Measurements from ENCODE around the gene GPATCH2L. TPM values are rescaled to one million over a fixed set of nuclear protein-coding genes. Genes with fewer than 3 reads are reported as not detected.

Gene GPATCH2L
- total and polyA plus RNA-seq, 2 of the 13 experiments (the other 11 are each of a cell fraction or from before 2014, with no cell fraction given), result 14.4 to 29.0 TPM

DNA sequence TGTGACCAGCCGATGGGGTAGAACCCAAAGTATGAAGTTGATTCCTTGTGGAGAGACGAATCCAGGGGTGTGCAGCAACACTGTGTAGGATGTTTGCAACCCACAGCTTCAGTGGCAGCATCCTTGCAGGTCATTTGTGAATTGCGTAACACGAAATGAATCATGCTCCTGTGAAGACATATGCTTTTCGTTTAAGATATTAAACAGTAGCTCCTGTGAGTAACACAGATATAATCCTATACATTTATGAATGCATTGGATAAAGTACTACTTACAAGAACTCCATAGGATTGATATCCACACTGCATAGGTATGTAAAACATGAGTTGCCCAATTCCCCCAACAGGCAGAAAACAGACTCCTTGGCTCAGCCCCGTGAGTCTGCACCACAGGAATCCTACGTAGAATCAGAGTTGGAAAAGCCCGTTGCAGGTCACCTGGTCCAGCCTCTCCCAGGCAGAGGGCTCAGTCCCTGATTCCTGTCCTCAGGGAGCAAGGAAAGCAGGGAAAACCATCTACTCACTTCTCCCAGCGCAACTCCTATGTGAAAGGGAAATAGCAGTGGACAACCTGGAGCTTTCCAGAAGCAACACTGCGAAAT is 75.8 kb downstream of the GPATCH2L start:
- intact Hi-C loops (cut with micrococcal nuclease; ENCODE audit: unreplicated experiment), result no loop called here
- CTCF ChIA-PET (ENCODE audit: low intra/inter-chr PET ratio, low total read pairs), result no interaction called here
- H3K4me2 ChIP-seq (ENCODE audit: low read depth, low read length), result no peak overlapping the region
- H4K20me1 ChIP-seq (ENCODE audit: insufficient read depth, low read length), result no peaks in the 10 kb centered on the region
- FAIRE-seq, result no peak
- no peaks in the 10 kb centered on the region for H3K27me3 ChIP-seq (ENCODE audit: control insufficient read depth in 1 of 2, insufficient read depth in 2 of 2, low read length in 2 of 2)
- H3K36me3 ChIP-seq (replicated peaks in 1 of 2; ENCODE audit: control insufficient read depth in 1 of 2, insufficient read depth in 2 of 2, low read length in 2 of 2), result no peaks in the 10 kb centered on the region; a peak in 1 of 5 replicates
- peaks cover 22% of the 10 kb centered on the region for H3K4me1 ChIP-seq (ENCODE audit: insufficient read depth, low read length)
- in situ Hi-C loops (cut with HindIII; ENCODE audit: extremely low pct_ligation_motif_present, low pct_unique_long_range_greater_than_20kb), result no loop called here
- no peak; the same call in 1 of the 3 replicates for ATAC-seq
- H3K9me3 ChIP-seq (ENCODE audit: low read length), result peaks cover 9% of the 10 kb centered on the region; the same call in 1 of the 2 replicates
- WGBS (ENCODE audit: low lambda C conversion rate), result 89% methylated on average over 10 of the region's 10 CpGs
- no peak overlapping the region for H2AFZ ChIP-seq (ENCODE audit: low read length)
- no peak overlapping the region for H3K27ac ChIP-seq (ENCODE audit: extremely low read length, insufficient read depth, low read length)
- POLR2A ChIA-PET, result interaction anchor here (0.9 kb wide), 1 partner anchor 125 kb away, joined by 3 read pairs; no protein-coding TSS in a partner anchor
- no peak overlapping the region for H3K4me3 ChIP-seq (replicated peaks in 1 of 3; ENCODE audit: insufficient read depth in 1 of 3, low read depth in 2 of 3, low read length in 3 of 3)
- no TSS peak for BruUV-seq (replicated peaks)
- no peak for DNase-seq (ENCODE audit: low spot score)
- no peaks in the 10 kb centered on the region for H3K79me2 ChIP-seq (ENCODE audit: insufficient read depth, low read length)
- H3K9ac ChIP-seq (ENCODE audit: insufficient read depth, low read depth, low read length), result no peak overlapping the region
- TF ChIP-seq CEBPB (IDR thresholded peaks at IDR 0.05; ENCODE audit: borderline replicate concordance, low read depth, low read length) (peak; percentile 95), SOX5 (CRISPR knock-in tag; IDR thresholded peaks at IDR 0.05; ENCODE audit: borderline replicate concordance) (no peak), RARA (CRISPR knock-in tag; IDR thresholded peaks at IDR 0.05) (no peak), SIX1 (CRISPR knock-in tag; IDR thresholded peaks at IDR 0.05; ENCODE audit: borderline replicate concordance) (no peak), DBP (CRISPR knock-in tag; IDR thresholded peaks at IDR 0.05; ENCODE audit: not compliant biosample characterization) (no peak), TAF1 (CRISPR knock-in tag; IDR thresholded peaks at IDR 0.05) (no peak), ZIK1 (CRISPR knock-in tag; IDR thresholded peaks at IDR 0.05; ENCODE audit: borderline replicate concordance, low read depth) (no peak), CEBPG (CRISPR knock-in tag; IDR thresholded peaks at IDR 0.05) (peak; percentile 58), NFE2 (CRISPR knock-in tag; IDR thresholded peaks at IDR 0.05) (no peak), RXRA (CRISPR knock-in tag; IDR thresholded peaks at IDR 0.05) (no peak), FOSL2 (CRISPR knock-in tag; IDR thresholded peaks at IDR 0.05) (peak; percentile 76), CAMTA2 (CRISPR knock-in tag; IDR thresholded peaks at IDR 0.05; ENCODE audit: borderline replicate concordance) (no peak), MEIS1 (CRISPR knock-in tag; IDR thresholded peaks at IDR 0.05; ENCODE audit: borderline replicate concordance) (no peak), HHEX (CRISPR knock-in tag; IDR thresholded peaks at IDR 0.05) (no peak), KAT7 (CRISPR knock-in tag; IDR thresholded peaks at IDR 0.05; ENCODE audit: borderline replicate concordance) (no peak), NFIC (IDR thresholded peaks at IDR 0.05; ENCODE audit: low read length) (no peak)
- TF ChIP-seq, protein P1, sequence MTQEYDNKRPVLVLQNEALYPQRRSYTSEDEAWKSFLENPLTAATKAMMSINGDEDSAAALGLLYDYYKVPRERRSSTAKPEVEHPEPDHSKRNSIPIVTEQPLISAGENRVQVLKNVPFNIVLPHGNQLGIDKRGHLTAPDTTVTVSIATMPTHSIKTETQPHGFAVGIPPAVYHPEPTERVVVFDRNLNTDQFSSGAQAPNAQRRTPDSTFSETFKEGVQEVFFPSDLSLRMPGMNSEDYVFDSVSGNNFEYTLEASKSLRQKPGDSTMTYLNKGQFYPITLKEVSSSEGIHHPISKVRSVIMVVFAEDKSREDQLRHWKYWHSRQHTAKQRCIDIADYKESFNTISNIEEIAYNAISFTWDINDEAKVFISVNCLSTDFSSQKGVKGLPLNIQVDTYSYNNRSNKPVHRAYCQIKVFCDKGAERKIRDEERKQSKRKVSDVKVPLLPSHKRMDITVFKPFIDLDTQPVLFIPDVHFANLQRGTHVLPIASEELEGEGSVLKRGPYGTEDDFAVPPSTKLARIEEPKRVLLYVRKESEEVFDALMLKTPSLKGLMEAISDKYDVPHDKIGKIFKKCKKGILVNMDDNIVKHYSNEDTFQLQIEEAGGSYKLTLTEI (CRISPR knock-in tag; conservative IDR thresholded peaks at IDR 0.05), result no peak
- TF ChIP-seq, protein P2, sequence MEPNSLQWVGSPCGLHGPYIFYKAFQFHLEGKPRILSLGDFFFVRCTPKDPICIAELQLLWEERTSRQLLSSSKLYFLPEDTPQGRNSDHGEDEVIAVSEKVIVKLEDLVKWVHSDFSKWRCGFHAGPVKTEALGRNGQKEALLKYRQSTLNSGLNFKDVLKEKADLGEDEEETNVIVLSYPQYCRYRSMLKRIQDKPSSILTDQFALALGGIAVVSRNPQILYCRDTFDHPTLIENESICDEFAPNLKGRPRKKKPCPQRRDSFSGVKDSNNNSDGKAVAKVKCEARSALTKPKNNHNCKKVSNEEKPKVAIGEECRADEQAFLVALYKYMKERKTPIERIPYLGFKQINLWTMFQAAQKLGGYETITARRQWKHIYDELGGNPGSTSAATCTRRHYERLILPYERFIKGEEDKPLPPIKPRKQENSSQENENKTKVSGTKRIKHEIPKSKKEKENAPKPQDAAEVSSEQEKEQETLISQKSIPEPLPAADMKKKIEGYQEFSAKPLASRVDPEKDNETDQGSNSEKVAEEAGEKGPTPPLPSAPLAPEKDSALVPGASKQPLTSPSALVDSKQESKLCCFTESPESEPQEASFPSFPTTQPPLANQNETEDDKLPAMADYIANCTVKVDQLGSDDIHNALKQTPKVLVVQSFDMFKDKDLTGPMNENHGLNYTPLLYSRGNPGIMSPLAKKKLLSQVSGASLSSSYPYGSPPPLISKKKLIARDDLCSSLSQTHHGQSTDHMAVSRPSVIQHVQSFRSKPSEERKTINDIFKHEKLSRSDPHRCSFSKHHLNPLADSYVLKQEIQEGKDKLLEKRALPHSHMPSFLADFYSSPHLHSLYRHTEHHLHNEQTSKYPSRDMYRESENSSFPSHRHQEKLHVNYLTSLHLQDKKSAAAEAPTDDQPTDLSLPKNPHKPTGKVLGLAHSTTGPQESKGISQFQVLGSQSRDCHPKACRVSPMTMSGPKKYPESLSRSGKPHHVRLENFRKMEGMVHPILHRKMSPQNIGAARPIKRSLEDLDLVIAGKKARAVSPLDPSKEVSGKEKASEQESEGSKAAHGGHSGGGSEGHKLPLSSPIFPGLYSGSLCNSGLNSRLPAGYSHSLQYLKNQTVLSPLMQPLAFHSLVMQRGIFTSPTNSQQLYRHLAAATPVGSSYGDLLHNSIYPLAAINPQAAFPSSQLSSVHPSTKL (CRISPR knock-in tag; IDR thresholded peaks at IDR 0.05), result no peak
- TF ChIP-seq, protein P3, sequence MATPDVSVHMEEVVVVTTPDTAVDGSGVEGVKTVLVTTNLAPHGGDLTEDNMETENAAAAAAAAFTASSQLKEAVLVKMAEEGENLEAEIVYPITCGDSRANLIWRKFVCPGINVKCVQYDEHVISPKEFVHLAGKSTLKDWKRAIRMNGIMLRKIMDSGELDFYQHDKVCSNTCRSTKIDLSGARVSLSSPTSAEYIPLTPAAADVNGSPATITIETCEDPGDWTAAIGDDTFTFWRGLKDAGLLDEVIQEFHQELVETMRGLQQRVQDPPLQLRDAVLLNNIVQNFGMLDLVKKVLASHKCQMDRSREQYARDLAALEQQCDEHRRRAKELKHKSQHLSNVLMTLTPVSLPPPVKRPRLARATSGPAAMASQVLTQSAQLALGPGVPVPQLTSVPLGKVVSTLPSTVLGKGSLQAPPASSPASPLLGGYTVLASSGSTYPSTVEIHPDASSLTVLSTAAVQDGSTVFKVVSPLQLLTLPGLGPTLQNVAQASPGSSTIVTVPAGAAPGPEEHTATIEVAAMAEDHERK (CRISPR knock-in tag; IDR thresholded peaks at IDR 0.05; ENCODE audit: low read depth), result no peak
